Measurements from ENCODE around the gene ABI1. TPM values are rescaled to one million over a fixed set of nuclear protein-coding genes. Genes with fewer than 3 reads are reported as not detected.

The ABI1 gene
- total RNA-seq, 1 donor from 2014 or later = 65.7 TPM

DNA sequence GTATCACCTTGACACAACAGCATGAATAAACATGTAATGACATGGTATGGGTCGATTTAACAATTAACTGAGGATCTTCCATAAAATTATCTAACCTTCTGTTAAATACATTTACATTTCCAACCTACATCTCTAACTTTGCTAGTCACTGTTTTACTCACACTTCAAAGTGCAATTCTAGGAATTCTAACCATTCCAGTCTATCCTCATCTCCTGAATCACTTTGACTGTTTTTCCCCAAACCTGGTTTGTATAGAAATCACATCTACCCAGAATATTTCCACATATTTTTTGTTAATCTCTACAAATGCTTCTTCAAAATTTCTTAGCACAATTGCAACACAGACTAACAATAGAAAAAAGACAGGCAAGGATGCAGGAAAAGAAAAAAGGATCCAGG, 6.2 kb downstream of the ABI1 start:
- no peak for DNase-seq

DNA sequence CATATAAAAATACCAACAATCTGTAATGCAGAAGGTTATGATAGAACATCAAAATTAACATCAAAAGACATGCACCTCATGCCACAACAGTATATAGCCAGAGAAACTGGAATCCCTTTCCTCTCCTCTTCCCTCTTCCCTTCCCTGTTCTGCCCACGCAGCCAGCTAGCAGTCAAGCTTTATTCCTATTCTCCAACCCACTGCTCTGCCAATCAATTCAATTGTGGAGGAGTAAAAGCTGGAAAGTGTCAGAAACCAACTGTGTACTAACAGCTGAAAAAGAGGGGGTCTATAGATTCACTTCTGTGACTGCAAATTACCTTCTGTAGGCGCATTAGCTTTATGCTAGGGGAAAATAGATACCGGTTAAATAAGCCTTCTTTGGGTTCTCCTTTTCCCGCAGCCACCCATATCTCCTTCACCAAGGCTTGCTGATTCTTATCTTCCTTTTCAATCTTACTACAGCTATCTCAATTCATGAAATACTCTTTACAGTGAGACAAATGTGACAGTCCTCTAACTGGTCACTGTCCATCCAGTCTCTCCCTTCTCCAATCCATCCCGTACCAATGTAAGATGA, 16.3 kb downstream of the ABI1 start:
- DNase-seq = no peak

DNA sequence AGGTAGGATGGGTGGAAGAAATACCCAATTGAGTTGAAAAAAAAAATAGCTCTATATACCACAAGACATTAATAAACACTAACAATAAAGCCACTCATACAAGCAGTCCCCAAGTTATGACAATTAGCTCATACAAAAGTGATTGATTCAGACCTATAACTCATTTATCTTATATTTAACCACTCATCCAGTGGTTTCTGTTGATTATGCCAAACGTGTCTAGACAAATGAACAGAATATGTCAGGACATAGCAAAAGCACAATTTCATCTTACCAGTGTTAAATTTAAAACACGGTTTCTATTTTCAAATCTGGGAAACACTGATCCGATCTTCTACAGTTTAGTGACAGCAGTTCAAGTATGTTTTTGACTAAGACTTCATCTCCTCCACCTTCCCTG, 17.0 kb downstream of the ABI1 start:
- no peak for DNase-seq

DNA sequence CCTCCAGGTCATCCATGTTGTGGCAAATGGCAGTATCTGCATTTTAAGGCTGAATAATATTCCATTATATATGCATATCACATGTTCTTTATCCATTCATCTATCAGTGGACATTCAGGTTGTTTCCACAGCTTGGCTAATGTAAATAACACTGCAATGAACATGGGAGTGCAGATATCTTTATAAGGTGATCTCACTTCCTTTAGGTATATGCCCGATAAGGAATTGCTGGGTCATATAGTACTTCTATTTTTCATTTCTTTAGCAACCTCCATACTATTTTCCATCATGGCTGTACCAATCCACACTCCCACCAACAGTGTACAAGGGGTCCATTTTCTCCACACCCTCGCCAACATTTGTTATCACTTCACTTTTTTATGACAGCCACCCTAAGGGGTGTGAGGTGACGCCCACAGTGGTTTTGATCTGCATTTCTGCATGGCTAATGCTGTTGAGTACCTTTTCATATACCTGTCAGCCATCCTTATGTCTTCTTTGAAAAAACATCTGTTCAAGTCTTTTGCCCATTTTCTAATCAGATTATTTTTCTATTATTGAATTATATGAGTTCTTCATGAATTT, 18.9 kb downstream of the ABI1 start:
- no peak for DNase-seq

DNA sequence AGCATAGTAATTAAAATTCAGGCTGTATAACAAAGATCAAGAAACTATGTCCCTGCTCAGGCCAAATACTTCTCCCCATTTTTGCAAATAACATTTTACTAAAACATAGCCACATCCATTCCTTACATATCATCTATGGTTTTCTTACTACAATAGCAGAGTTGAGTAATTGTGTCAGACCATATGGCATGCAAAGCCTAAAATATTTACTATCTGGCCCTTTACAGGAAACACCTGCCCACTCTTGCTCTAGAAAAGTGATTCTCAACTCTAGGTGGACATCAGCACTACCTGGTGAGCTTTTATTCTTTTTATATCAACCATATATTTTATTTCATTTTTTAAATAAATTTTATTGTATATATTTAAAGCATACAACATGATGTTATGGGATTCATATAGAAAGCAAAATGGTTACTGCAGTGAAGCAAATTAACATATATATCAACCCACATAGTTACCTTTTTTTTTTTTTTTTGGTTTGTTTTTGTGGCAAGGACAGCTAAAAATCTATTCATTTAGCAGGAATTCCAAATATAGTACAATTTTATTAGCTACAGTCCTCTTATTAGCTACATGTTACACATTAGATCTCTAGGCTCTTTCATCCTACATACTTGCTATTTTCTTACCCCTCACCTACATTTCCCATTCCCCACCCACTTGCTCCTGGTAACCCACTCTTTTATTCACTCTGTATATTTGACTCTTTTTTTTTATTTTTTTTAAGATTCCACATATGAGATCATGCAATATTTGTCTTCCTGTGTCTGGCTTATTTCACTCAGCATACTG, 19.6 kb downstream of the ABI1 start:
- DNase-seq = no peak

DNA sequence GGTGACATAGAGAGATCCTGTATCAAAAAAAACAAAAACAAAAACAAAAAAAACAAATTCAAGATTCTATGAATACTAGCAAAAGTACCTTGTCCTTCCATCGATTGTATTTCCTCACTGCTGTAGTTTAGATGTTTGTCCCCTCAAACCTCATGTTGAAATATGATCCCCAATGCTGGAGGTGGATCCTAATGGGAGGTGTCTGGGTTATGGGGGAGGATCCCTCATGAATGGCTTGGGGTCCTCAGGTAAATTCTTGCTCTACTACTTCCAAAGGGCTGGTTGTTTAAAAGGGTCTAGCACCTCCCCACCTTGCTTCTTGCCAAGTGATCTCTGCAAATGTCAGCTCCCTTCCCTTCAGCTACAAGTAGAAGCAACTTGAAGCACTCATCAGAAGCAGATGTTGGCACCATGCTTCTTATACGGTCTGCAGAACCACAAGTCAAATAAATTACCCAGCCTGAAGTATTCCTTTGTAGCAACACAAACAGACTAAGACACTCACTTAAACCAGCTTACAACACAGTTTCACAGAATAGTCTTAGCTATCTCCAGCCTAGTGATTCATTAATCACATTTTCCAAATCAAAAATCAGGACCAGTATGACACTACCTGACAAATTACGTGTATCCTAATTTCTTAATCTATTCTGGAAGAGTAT, 20.7 kb downstream of the ABI1 start:
- no peak for DNase-seq

DNA sequence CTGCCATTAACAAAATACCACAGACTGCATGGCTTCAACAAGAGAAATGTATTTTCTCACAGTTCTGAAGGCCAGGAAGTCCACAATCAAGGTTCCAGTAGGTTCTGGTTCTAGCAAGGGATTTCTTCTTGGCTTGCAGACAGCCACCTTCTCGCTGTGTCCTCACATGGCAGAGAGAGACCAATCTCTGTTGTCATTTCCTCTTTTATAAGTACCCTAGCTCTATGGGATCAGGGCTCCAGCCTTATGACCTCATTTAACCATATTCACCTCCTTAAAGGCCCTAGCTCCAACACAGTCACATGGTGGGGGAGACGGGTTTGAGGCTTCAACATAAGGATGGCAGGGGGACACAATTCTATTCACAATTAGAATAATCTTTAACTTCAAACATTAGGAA, 23.6 kb downstream of the ABI1 start:
- DNase-seq = no peak

DNA sequence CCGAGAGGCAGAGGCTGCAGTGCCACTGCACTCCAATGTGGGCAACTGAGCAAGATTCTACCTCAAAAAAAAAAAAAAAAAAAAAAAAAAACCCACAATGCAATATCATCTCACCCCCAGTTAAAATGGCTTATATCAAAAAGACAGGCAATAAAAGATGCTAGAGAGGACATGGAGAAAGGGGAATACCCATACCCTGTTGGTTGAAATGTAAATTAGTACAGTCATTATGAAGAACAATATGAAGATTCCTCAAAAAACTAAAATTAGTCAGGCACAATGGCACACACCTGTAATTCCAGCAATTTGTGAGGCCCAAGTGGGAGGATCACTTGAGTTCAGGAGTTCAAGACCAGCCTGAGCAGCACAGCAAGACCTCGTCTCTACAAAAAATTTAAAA, 25.7 kb downstream of the ABI1 start:
- no peak for DNase-seq

DNA sequence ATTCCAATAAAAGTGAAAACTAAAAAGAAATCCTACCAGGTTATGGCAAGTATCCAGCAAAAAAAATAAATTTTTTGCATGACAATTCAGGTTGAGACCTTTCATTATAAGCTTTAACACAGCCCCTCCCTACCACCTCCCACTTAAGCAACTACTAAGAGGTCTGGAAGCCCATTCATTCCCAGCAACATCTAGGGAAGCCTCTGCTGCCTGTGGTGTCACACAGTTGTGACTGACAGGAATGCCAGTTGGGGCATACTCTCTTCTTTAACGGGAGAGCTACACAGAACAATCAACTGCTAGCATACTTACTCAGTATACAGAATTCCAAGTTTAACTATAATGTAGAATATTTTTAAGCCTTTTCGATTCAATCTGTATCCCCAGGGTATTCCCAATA, 27.8 kb downstream of the ABI1 start:
- no peak for DNase-seq

DNA sequence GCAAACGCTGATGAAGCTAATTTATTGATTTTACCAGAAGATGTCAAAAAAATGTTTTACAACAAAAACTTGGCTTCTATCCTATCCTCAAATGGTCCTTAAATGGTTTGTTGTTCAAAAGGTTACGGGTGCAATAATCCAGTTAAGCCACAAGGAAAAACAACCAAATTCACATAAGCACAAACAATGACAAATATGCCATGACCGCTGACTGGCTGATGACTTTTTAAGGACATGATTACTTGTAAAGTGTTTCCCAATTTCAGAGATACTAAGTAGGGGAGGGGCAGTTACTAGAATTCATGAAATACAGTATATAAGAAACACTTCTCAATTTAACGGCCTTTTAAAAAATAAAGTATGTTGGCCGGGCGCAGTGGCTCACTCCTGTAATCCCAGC, 28.8 kb downstream of the ABI1 start:
- DNase-seq = no peak

DNA sequence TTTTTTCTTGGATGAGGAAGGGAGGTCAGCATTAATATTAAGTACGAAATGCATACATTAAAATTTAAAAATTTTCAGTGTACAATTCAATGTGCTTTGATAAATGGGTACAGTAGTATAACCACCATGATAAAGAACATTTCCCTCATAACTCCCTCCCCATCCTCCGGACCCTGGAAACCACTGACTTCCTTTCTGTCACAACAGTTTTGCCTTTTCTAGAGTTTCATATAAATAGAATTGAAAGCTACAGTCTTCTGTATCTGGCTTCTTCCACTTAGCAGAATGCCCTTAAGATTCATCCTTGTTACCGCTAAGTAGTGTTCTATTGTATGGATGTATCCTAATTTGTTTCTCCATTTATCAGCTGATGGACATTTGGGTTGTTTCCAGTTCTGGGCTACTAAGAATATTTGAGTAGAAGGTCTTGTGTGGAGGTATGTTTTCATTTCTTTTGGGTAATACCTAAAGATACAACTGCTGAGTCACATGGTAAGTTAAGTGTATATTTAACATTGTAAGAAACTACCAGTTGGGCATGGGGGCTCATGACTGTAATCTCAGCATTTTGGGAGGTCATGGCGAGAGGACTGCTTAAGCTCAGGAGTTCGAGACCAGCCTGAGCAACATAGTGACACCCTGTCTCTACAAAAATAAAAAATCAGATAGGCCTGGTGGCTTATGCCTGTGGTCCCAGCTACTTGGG, 30.8 kb downstream of the ABI1 start:
- DNase-seq = no peak

DNA sequence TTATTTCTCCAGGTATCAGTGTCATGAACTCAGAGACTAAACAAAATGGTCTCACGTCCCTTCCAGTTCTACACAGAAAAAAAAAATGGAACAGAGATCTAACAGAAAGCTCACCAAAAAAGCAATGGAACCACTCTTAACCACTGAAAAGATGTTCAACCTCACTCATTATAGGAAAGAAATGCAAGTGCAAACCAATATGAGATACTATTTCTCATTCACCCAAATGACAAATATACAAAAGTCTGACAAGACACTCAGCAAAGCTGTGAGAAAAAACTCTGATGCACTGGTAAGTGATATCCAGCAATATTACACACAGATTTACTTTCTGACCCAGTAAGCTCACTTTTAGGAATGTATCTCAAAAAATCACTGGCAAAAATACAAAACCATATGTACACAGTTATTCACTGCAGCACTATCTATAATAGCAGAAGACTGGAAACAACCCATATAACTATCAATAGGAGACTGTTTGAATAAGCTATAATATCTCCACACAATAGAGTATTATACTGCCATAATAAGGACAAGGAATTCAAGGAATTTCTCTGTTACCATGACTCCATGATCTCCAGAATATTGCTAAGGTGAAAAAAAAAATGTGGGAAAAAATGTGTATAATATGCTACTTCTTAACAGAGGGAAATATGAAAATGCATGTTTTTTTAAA, 36.6 kb downstream of the ABI1 start:
- no peak for DNase-seq

DNA sequence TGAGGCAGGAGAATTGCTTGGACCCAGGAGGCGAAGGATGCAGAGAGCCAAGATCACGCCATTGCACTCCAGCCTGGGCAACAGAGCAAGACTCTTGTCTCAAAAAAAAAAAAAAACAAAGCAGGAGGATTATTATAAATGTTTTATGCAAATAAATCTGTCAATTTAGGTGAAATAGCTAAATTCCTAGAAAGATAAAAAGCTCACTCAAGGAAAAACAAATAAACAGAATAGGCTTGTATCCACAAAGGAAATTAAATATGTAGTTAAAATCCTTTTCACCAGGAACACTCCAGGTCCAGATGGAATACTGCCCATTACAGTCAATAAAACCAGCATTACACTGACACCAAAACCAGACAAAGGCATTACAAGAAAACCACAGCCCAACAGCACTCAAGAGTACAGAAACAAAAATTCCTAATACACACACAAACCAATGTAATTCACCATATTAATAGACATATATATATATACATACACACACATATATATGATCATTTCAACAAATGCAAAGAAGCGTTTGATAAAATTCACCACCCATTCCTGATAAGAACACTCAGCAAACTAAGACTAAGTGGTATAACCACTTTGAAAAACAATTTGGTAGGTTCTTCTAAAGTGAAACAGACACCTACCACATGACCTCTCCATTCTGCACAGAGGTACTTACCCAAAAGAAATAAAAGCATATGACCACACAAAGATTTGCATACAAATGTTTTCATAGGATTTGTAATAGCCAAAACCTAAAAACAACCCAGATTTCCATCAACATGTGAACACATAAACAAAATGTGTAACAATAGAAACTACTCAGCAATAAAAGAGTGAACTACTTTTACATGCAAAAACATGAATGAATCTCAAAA, 38.8 kb downstream of the ABI1 start:
- DNase-seq = no peak

DNA sequence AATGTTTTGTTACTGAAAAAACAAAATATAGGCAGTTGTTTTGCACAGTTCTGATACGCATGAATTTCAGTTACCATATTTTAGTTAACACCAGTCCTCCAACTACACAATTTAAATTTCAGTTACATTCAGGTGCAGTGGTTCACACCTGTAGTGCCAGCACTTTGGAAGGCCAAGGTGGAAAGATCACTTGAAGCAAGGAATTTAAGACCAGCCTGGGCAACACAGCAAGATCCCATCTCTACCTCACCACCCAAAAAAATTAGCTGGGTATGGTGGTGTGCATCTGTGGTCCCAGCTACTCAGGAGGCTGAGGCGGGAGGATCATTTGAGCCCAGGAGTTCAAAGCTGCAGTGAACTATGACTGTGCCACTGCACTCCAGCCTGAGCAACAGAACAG, 45.3 kb downstream of the ABI1 start:
- no peak for DNase-seq

DNA sequence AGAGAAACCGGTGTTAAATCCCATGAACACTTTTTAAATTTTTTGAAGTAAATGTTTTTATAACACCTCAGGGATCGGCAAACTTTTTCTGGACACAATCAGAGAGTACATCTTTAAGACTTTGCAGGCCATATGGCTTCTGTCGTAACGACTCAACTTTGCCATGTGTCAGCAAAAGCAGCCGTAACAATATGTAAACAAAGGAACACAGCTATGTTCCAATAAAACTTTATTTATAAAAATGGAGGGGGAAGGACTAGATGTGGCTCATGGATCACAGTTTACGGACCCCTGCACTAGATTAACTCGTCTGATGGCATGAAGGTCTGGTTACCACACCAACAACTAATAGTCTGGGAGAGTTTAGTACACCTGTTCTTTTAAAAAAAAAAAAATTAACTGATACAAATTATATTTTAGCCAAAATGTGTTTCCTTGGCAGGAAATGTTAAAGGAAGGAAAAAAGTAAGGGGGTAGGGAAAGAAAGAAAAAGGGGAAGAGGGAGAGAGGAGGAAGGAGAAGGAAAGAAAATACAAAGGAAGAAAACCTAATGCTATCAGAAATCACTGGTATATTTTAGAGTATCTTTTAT, 50.2 kb downstream of the ABI1 start:
- no peak for DNase-seq

DNA sequence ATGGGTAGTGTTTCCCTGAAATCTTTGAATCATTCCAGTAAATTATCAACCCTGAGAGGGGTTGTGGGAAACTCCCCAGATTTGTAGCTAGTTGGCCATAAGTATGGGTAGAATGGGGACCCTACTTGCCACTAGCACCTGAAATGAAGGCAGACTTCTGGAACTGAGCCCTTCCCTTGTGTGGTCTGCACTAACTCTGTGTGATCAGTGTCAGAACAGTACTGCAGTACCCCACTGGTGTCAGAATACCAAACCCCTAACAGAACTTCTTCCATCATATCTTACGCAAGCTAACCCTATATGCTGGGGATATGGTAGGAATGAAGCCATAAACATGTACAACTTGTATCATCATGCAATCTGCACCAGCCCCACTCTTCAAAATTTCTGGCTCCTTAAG, 50.8 kb downstream of the ABI1 start:
- DNase-seq = no peak

DNA sequence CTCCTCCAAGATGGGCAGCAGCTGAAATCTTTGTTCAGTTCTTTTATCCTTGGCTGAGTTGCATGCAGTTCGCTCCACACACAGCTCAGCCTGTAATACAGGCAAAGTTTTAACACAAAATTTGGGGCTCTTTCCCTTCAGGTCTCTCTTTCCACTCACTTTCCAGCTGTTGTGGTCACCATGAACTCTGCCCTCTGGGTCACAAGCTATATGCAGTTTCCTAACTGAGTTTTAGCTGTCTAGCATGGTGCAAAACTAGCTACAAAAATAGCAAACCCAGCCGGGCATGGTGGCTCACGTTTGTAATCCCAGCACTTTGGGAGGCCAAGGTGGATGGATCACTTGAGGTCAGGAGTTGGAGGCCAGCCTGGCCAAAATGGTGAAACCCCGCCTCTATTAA, 53.2 kb downstream of the ABI1 start:
- DNase-seq = no peak

DNA sequence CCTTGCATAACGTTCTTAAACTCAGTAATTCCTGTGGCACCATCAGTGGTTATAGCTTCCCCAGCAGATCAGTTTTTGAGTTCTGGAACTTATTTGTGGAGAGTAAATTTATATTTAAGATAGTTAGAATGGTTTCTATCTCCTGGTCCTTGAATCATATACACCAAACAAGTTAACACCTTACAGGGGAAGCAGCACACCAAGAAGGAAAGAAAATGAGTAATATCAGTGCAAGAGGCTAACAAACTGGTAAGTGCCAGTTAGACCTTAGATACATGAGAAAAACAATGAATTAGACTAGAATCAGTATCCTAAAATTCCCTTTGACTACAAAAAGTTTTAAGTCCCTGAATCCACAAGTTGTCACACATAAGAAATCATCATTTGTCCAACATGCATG, 54.2 kb downstream of the ABI1 start:
- DNase-seq = no peak

DNA sequence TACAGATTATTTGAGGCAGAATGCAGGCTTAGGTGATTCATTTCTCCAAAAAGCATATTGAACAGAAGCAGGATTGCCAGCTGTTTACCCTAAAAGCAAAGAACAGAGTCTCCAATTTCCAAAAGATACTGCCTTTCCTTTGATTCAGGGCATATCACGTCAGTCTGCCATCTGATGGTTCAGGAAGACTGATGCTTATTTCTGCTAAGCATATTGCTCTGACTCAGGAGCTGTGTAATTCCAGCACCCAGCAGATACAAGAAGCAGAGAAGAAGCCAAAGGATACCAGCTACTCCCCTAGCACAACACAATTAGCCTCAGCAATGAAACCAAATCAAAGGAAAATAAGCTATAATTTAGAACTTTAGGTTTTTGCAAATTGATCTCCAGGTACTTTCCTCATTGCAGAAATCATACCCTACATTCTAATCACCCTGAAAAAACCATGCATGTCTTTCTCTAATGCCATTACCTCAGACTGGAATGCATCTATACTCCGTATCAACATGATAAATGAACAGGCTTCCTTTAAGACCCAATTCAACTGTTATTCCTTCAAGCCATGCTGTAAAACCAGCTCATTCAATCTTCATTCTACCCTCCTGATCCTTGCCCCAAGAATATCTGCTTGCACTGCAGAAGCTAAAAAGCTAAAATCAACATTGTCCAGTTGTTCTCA, 55.1 kb downstream of the ABI1 start:
- no peak for DNase-seq
